PC-9 (cell line): ENCODE data around the gene SND1. TPM values are rescaled to one million over a fixed set of nuclear protein-coding genes. Genes with fewer than 3 reads are reported as not detected.

ENCODE experiments used
- BruUV-seq: library from RNA; stranded (reverse); fragments of 400-500 nt; replicated peaks from 2 replicates; lab custom pipeline; 2021; lab: Mats Ljungman, UMichigan
- CTCF ChIA-PET: fragments of 300-600 bp; sonication (Branson Sonifier 250); formaldehyde crosslinking; loops from one replicate; lab custom pipeline; 2022; ENCODE audit warnings: antibody characterized with exemption; lab: Charles Lee
- POLR2A ChIA-PET: fragments of 300-600 bp; sonication (Branson Sonifier 250); formaldehyde crosslinking; loops from one replicate; lab custom pipeline; 2022; ENCODE audit warnings: antibody characterized with exemption; ENCODE audit not compliant: unreplicated experiment; lab: Charles Lee
- DNase-seq, 2 experiments: peaks; one replicate each; pipeline versions ENCODE4 v3.0.0 to v3.0.0-alpha.2; 2015 to 2022; ENCODE audit warnings: mixed read lengths in 1 of 2
- H2AFZ ChIP-seq: fragments of 200-600 bp; sonication (generic); 2 replicates; pipeline ENCODE4 v1.8.1; 2017; ENCODE audit warnings: antibody characterized with exemption
- H3F3A ChIP-seq: fragments of 200-600 bp; sonication (generic); 2 replicates; pipeline ENCODE4 v1.8.1; 2017; ENCODE audit warnings: antibody characterized with exemption, mild to moderate bottlenecking, low read depth; ENCODE audit not compliant: insufficient read depth
- H3K27ac ChIP-seq: fragments of 200-600 bp; sonication (generic); 2 replicates; pipeline ENCODE4 v1.6.1; 2016; ENCODE audit warnings: mixed run types
- H3K27me3 ChIP-seq: fragments of 200-600 bp; sonication (generic); 2 replicates; pipeline ENCODE4 v1.6.1; 2016; ENCODE audit warnings: low read depth, mixed run types; ENCODE audit not compliant: insufficient read depth
- H3K36me3 ChIP-seq: fragments of 200-600 bp; sonication (generic); 2 replicates; pipeline ENCODE4 v1.6.1; 2016; ENCODE audit warnings: low read depth, mixed run types
- H3K4me1 ChIP-seq: fragments of 200-600 bp; sonication (generic); replicated peaks from 2 replicates; pipeline ENCODE4 v1.6.1; 2016; ENCODE audit warnings: mixed run types; ENCODE audit not compliant: insufficient read depth
- H3K4me2 ChIP-seq: fragments of 200-600 bp; sonication (generic); 2 replicates; pipeline ENCODE4 v1.6.1; 2017; ENCODE audit warnings: mixed run types
- H3K4me3 ChIP-seq: fragments of 200-600 bp; sonication (generic); 2 replicates; pipeline ENCODE4 v1.6.1; 2016; ENCODE audit warnings: mixed run types
- H3K79me2 ChIP-seq: fragments of 200-600 bp; sonication (generic); 2 replicates; pipeline ENCODE4 v1.6.1; 2017; ENCODE audit warnings: low read depth, mixed run types
- H3K9me2 ChIP-seq: fragments of 200-600 bp; sonication (generic); 2 replicates; pipeline ENCODE4 v1.8.1; 2017; ENCODE audit warnings: mild to moderate bottlenecking; ENCODE audit not compliant: insufficient read depth
- H3K9me3 ChIP-seq: fragments of 200-600 bp; sonication (generic); 2 replicates; pipeline ENCODE4 v1.8.1; 2016; ENCODE audit warnings: low read depth; ENCODE audit not compliant: insufficient read depth
- H4K20me1 ChIP-seq: fragments of 200-600 bp; sonication (generic); 2 replicates; pipeline ENCODE4 v1.8.1; 2017; ENCODE audit not compliant: insufficient read depth
- CTCF ChIP-seq: fragments of 200-600 bp; sonication (generic); conservative IDR thresholded peaks from 2 replicates; pipeline ENCODE4 v1.6.1; 2017; ENCODE audit warnings: mixed run types, antibody characterized with exemption, mild to moderate bottlenecking, moderate library complexity
- EZH2 ChIP-seq: fragments of 200-600 bp; sonication (generic); IDR thresholded peaks from 2 replicates; pipeline ENCODE4 v1.8.0; 2017; ENCODE audit warnings: antibody characterized with exemption, low read depth
- intact Hi-C: fragments of 100-400 bp; cut with micrococcal nuclease; formaldehyde crosslinking; loops from one replicate; pipeline ENCODE4 v1.10.0; 2022; ENCODE audit not compliant: unreplicated experiment
- total RNA-seq: library from RNA; stranded (reverse); gene quantifications from 2 replicates; pipeline ENCODE4 v1.2.3, GENCODE V29; 2021

SND1 gene
- total RNA-seq, 1 experiment from 2014 or later, result 273 TPM

- Histone ChIP-seq H3K36me3 (peaks cover 5% of the 10 kb centered on the region; the same call in 1 of the 2 replicates), H3K9me3 (no peaks in the 10 kb centered on the region), H3K27me3 (no peaks in the 10 kb centered on the region), H3K4me1 (no peaks in the 10 kb centered on the region), H2AFZ (no peak overlapping the region), H3K79me2 (peaks cover 78% of the 10 kb centered on the region), H3K4me3 (no peak overlapping the region), H4K20me1 (peaks cover 58% of the 10 kb centered on the region), H3K27ac (no peak overlapping the region), H3K9me2 (no peaks in the 10 kb centered on the region), H3K4me2 (no peak overlapping the region), H3F3A (0 out of 2 replicates have a peak, but pooled peaks cover 5% of the 10 kb centered on the region)
- ChIA-PET CTCF (no interaction called here), POLR2A (no interaction called here)
- intact Hi-C loops, result no loop called here
- no TSS peak for BruUV-seq
- peak; percentile 63 for TF ChIP-seq CTCF
- no peak for TF ChIP-seq EZH2
- DNase-seq, result peak in 1 of 2 experiments; percentile 9
These were observed 140.7 kb downstream of the SND1 start for GRCh38 chr7:127792528-127793342.

- peaks cover 55% of the 10 kb centered on the region for H4K20me1 ChIP-seq
- intact Hi-C loops, result no loop called here
- peaks cover 74% of the 10 kb centered on the region for H3K79me2 ChIP-seq
- POLR2A ChIA-PET, result no interaction called here
- H3K4me1 ChIP-seq, result no peaks in the 10 kb centered on the region
- H3K27ac ChIP-seq, result no peak overlapping the region
- BruUV-seq, result no TSS peak
- no peak overlapping the region for H2AFZ ChIP-seq
- H3K9me3 ChIP-seq, result no peaks in the 10 kb centered on the region
- TF ChIP-seq CTCF (no peak), EZH2 (no peak)
- DNase-seq, result no peak
- no peaks in the 10 kb centered on the region for H3K27me3 ChIP-seq
- H3K4me2 ChIP-seq, result no peak overlapping the region
- H3K4me3 ChIP-seq, result no peak overlapping the region
- no peaks in the 10 kb centered on the region for H3K9me2 ChIP-seq
- CTCF ChIA-PET, result no interaction called here
- 0 out of 2 replicates have a peak, but pooled peaks cover 5% of the 10 kb centered on the region for H3K36me3 ChIP-seq
- H3F3A ChIP-seq, result 0 out of 2 replicates have a peak, but pooled peaks cover 5% of the 10 kb centered on the region
These were observed 141.6 kb downstream of the SND1 start for GRCh38 chr7:127793582-127793981.

GRCh38 chr7:127794136-127794535 is 142.1 kb downstream of the SND1 start:
- H3K27ac ChIP-seq, result no peak overlapping the region
- intact Hi-C loops, result no loop called here
- ChIA-PET POLR2A (no interaction called here), CTCF (no interaction called here)
- H3K9me2 ChIP-seq, result no peaks in the 10 kb centered on the region
- TF ChIP-seq EZH2 (no peak), CTCF (no peak)
- no TSS peak for BruUV-seq
- no peaks in the 10 kb centered on the region for H3K27me3 ChIP-seq
- H4K20me1 ChIP-seq, result peaks cover 55% of the 10 kb centered on the region
- no peak overlapping the region for H3K4me3 ChIP-seq
- no peak overlapping the region for H3K4me2 ChIP-seq
- H2AFZ ChIP-seq, result no peak overlapping the region
- 0 out of 2 replicates have a peak, but pooled peaks cover 5% of the 10 kb centered on the region for H3F3A ChIP-seq
- peaks cover 72% of the 10 kb centered on the region for H3K79me2 ChIP-seq
- H3K4me1 ChIP-seq, result no peaks in the 10 kb centered on the region
- H3K36me3 ChIP-seq, result 0 out of 2 replicates have a peak, but pooled peaks cover 5% of the 10 kb centered on the region
- DNase-seq, result no peak
- H3K9me3 ChIP-seq, result no peaks in the 10 kb centered on the region
